K562 (cell line): ENCODE measurements around the gene GNAZ. TPM values are rescaled to one million over a fixed set of nuclear protein-coding genes. Genes with fewer than 3 reads are reported as not detected.

Experiments used
- CEBPB ChIP-seq: fragments of 450-650 bp; IDR thresholded peaks from 2 replicates; pipeline ENCODE4 v1.6.1; 2016; ENCODE audit warnings: missing genetic modification characterization, missing compliant biosample characterization
- FOSL1 ChIP-seq: fragments of 200-800 bp; sonication (Bioruptor generic); conservative IDR thresholded peaks from 2 replicates; pipeline ENCODE4 v1.6.1; 2016; ENCODE audit warnings: missing genetic modification characterization, missing compliant biosample characterization
- FOXK2 ChIP-seq, 2 experiments: fragments of 450-650 bp; IDR thresholded peaks in 1 of 2; conservative IDR thresholded peaks in 1 of 2; 2 replicates each; pipeline ENCODE4 v1.6.1; 2016; ENCODE audit warnings: low read depth in 2 of 2, mild to moderate bottlenecking in 1 of 2
- HCFC1 ChIP-seq: IDR thresholded peaks from 2 replicates; pipeline ENCODE4 v1.6.1; 2012; ENCODE audit warnings: low read depth, low read length, improper control_type of control experiment
- KAT7 ChIP-seq: sonication (generic); formaldehyde crosslinking; IDR thresholded peaks from 2 replicates; pipeline ENCODE4 v1.8.0; 2022; ENCODE audit warnings: missing genetic modification reagents, mild to moderate bottlenecking, borderline replicate concordance
- NR4A1 ChIP-seq, 2 experiments: fragments of 250-450 bp in 1 of 2; fragments of 450-650 bp in 1 of 2; sonication (Bioruptor Pico) in 1 of 2; IDR thresholded peaks; 2 replicates each; pipeline versions ENCODE4 v1.4.0 to v1.6.1; 2016 to 2020; ENCODE audit warnings: mild to moderate bottlenecking in 2 of 2, missing compliant biosample characterization in 1 of 2, missing genetic modification characterization in 1 of 2, moderate library complexity in 1 of 2
- PCBP1 ChIP-seq: fragments of 200-400 bp; formaldehyde crosslinking; IDR thresholded peaks from 2 replicates; pipeline ENCODE4 v1.6.1; 2018; ENCODE audit warnings: mild to moderate bottlenecking, low read depth, low read length; ENCODE audit not compliant: poor library complexity, severe bottlenecking
- RB1 ChIP-seq: fragments of 450-650 bp; IDR thresholded peaks from 2 replicates; pipeline ENCODE4 v1.6.1; 2017; ENCODE audit warnings: low read depth, mild to moderate bottlenecking
- RBM34 ChIP-seq: fragments of 200-400 bp; formaldehyde crosslinking; IDR thresholded peaks from 2 replicates; pipeline ENCODE4 v1.6.1; 2018; ENCODE audit warnings: low read length, borderline replicate concordance; ENCODE audit not compliant: insufficient read depth
- ZFPM2 ChIP-seq: fragments of 250-450 bp; sonication (Bioruptor Pico); IDR thresholded peaks from 2 replicates; pipeline ENCODE4 v1.5.1; 2022; ENCODE audit warnings: mild to moderate bottlenecking
- ZNF224 ChIP-seq: sonication (generic); formaldehyde crosslinking; IDR thresholded peaks from 2 replicates; pipeline ENCODE4 v1.8.0; 2022; ENCODE audit warnings: mild to moderate bottlenecking, missing genetic modification reagents
- polyA plus RNA-seq, 8 experiments: library from polyadenylated mRNA; depleted of rRNA in 4 of 8; stranded (reverse) in 5 of 8; unstranded in 3 of 8; fragments of >200 nt; fragmentation: Nextera tagmentation in 2 of 8; fragmentation: Illumina TruSeq in 1 of 8; extraction: Ambion mirVana in 2 of 8; extraction: Trizol in 1 of 8; gene quantifications; 2 replicates each; pipeline versions ENCODE4 v1.2.1 to v1.2.3, GENCODE V29; 2011 to 2014; ENCODE audit warnings: inconsistent platforms in 1 of 8, missing spikeins in 1 of 8
- total RNA-seq, 7 experiments: library from RNA; depleted of rRNA in 6 of 7; stranded (reverse); fragments of >200 nt in 6 of 7; fragmentation: Illumina TruSeq in 2 of 7; extraction: Trizol in 2 of 7; gene quantifications; 2 replicates each; pipeline versions ENCODE4 v1.2.1 to v1.2.3, GENCODE V29; 2011 to 2021; ENCODE audit warnings: low replicate concordance in 1 of 7
- TF ChIP-seq, protein P1 (sequence below): fragments of 250-450 bp; sonication (Bioruptor Pico); IDR thresholded peaks from 2 replicates; pipeline ENCODE4 v1.9.0; 2021; ENCODE audit warnings: mild to moderate bottlenecking, inconsistent platforms
- TF ChIP-seq, protein P2 (sequence below): sonication (generic); formaldehyde crosslinking; IDR thresholded peaks from 2 replicates; pipeline ENCODE4 v1.8.1; 2023; ENCODE audit warnings: mild to moderate bottlenecking, missing genetic modification reagents
- TF ChIP-seq, protein P3 (sequence below): fragments of 450-650 bp; IDR thresholded peaks from 2 replicates; pipeline ENCODE4 v1.6.1; 2017; ENCODE audit warnings: antibody characterized with exemption, mild to moderate bottlenecking
- TF ChIP-seq, protein P4 (sequence below): fragments of 450-650 bp; IDR thresholded peaks from 2 replicates; pipeline ENCODE4 v1.6.1; 2016; ENCODE audit warnings: missing biosample characterization, missing genetic modification characterization
- TF ChIP-seq, protein P5 (sequence below): IDR thresholded peaks from 2 replicates; pipeline ENCODE4 v1.6.1; 2011; ENCODE audit not compliant: insufficient read length; ENCODE audit errors: extremely low read depth

The GNAZ gene
- total and polyA plus RNA-seq, 9 of the 15 experiments (the other 6 are each of a cell fraction or from before 2014, with no cell fraction given) = 0.04 to 0.22 (median 0.13) TPM; not detected in 3

DNA sequence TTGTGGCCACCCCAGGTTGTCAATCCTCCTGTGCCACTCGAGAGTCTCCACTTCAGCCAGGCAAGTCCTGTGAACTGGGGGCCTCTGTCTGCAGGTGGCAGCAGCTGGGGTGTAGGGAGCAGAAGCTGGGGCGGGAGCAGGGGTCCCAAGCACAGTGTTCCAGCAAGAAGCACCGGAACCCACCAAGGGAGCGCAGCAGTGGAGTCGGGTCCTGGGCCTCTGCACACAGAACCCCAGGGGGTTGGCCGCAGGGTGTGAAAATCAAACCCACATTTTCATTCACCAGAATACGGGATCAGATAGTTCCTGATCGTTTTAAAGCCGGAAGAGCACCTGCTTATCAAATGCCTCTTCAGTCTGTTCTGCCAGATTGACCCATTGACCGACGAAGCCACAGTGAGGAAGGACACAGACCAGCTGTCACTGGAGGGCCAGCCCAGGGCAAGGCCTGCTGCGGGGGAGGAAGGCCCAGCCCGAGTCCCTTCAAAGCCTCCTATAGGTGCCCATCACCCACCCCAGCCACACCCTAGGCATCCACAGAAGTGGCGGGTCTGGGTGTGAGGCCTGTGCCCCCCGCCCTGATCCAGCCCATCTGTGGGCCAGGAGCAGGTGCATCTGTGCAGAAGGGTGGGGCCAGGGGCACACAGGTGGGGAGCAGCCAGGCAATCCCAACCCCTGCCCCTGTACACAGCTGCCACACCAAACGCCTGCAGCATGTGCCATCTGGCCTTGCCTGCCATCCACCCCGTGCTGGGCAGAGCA, 37.3 kb downstream of the GNAZ start (continued):
- TF ChIP-seq, protein P1, sequence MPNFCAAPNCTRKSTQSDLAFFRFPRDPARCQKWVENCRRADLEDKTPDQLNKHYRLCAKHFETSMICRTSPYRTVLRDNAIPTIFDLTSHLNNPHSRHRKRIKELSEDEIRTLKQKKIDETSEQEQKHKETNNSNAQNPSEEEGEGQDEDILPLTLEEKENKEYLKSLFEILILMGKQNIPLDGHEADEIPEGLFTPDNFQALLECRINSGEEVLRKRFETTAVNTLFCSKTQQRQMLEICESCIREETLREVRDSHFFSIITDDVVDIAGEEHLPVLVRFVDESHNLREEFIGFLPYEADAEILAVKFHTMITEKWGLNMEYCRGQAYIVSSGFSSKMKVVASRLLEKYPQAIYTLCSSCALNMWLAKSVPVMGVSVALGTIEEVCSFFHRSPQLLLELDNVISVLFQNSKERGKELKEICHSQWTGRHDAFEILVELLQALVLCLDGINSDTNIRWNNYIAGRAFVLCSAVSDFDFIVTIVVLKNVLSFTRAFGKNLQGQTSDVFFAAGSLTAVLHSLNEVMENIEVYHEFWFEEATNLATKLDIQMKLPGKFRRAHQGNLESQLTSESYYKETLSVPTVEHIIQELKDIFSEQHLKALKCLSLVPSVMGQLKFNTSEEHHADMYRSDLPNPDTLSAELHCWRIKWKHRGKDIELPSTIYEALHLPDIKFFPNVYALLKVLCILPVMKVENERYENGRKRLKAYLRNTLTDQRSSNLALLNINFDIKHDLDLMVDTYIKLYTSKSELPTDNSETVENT (CRISPR knock-in tag) = peak; percentile 17; the same call in 1 of the 2 replicates
- TF ChIP-seq CEBPB (tag) (no peak), NR4A1 (CRISPR knock-in tag; IDR thresholded peaks at IDR 0.05) (no peak), NR4A1 (tag; IDR thresholded peaks at IDR 0.05) (no peak), RB1 (no peak; the same call in 1 of the 2 replicates), KAT7 (no peak), RBM34 (no peak), FOSL1 (tag) (no peak), PCBP1 (no peak), HCFC1 (no peak; the same call in 1 of the 2 replicates), ZFPM2 (CRISPR knock-in tag) (no peak), ZNF224 (CRISPR knock-in tag) (no peak), FOXK2 (conservative IDR thresholded peaks at IDR 0.05 in 1 of 2, IDR thresholded peaks at IDR 0.05 in 1 of 2; ENCODE audit: low read depth in 2 of 2) (no peak)
- TF ChIP-seq, protein P2, sequence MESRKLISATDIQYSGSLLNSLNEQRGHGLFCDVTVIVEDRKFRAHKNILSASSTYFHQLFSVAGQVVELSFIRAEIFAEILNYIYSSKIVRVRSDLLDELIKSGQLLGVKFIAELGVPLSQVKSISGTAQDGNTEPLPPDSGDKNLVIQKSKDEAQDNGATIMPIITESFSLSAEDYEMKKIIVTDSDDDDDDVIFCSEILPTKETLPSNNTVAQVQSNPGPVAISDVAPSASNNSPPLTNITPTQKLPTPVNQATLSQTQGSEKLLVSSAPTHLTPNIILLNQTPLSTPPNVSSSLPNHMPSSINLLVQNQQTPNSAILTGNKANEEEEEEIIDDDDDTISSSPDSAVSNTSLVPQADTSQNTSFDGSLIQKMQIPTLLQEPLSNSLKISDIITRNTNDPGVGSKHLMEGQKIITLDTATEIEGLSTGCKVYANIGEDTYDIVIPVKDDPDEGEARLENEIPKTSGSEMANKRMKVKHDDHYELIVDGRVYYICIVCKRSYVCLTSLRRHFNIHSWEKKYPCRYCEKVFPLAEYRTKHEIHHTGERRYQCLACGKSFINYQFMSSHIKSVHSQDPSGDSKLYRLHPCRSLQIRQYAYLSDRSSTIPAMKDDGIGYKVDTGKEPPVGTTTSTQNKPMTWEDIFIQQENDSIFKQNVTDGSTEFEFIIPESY (CRISPR knock-in tag) = no peak
- TF ChIP-seq, protein P3, sequence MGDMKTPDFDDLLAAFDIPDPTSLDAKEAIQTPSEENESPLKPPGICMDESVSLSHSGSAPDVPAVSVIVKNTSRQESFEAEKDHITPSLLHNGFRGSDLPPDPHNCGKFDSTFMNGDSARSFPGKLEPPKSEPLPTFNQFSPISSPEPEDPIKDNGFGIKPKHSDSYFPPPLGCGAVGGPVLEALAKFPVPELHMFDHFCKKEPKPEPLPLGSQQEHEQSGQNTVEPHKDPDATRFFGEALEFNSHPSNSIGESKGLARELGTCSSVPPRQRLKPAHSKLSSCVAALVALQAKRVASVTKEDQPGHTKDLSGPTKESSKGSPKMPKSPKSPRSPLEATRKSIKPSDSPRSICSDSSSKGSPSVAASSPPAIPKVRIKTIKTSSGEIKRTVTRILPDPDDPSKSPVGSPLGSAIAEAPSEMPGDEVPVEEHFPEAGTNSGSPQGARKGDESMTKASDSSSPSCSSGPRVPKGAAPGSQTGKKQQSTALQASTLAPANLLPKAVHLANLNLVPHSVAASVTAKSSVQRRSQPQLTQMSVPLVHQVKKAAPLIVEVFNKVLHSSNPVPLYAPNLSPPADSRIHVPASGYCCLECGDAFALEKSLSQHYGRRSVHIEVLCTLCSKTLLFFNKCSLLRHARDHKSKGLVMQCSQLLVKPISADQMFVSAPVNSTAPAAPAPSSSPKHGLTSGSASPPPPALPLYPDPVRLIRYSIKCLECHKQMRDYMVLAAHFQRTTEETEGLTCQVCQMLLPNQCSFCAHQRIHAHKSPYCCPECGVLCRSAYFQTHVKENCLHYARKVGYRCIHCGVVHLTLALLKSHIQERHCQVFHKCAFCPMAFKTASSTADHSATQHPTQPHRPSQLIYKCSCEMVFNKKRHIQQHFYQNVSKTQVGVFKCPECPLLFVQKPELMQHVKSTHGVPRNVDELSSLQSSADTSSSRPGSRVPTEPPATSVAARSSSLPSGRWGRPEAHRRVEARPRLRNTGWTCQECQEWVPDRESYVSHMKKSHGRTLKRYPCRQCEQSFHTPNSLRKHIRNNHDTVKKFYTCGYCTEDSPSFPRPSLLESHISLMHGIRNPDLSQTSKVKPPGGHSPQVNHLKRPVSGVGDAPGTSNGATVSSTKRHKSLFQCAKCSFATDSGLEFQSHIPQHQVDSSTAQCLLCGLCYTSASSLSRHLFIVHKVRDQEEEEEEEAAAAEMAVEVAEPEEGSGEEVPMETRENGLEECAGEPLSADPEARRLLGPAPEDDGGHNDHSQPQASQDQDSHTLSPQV = no peak
- TF ChIP-seq, protein P4, sequence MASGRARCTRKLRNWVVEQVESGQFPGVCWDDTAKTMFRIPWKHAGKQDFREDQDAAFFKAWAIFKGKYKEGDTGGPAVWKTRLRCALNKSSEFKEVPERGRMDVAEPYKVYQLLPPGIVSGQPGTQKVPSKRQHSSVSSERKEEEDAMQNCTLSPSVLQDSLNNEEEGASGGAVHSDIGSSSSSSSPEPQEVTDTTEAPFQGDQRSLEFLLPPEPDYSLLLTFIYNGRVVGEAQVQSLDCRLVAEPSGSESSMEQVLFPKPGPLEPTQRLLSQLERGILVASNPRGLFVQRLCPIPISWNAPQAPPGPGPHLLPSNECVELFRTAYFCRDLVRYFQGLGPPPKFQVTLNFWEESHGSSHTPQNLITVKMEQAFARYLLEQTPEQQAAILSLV (tag) = no peak
- TF ChIP-seq, protein P5, sequence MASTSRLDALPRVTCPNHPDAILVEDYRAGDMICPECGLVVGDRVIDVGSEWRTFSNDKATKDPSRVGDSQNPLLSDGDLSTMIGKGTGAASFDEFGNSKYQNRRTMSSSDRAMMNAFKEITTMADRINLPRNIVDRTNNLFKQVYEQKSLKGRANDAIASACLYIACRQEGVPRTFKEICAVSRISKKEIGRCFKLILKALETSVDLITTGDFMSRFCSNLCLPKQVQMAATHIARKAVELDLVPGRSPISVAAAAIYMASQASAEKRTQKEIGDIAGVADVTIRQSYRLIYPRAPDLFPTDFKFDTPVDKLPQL = no peak
